Endothelial cell of umbilical vein (primary cell): ENCODE data around the gene ARHGAP28.

Experiments
- EZH2 ChIP-seq: IDR thresholded peaks from 2 replicates; pipeline ENCODE4 v1.6.1; 2012; ENCODE audit warnings: borderline replicate concordance, low read depth, mild to moderate bottlenecking, moderate library complexity, low read length, inconsistent platforms; ENCODE audit not compliant: severe bottlenecking
- FOS ChIP-seq: IDR thresholded peaks from 2 replicates; pipeline ENCODE4 v1.6.1; 2011; ENCODE audit warnings: mild to moderate bottlenecking, low read length, moderate library complexity, borderline replicate concordance; ENCODE audit not compliant: insufficient read depth
- GATA2 ChIP-seq: IDR thresholded peaks from 2 replicates; pipeline ENCODE4 v1.7.0; 2011; ENCODE audit warnings: low read depth, mild to moderate bottlenecking, moderate library complexity, mixed read lengths, low read length; ENCODE audit not compliant: insufficient read length, insufficient read depth
- JUN ChIP-seq: IDR thresholded peaks from 2 replicates; pipeline ENCODE4 v1.6.1; 2011; ENCODE audit warnings: borderline replicate concordance, low read depth; ENCODE audit not compliant: insufficient read length, insufficient read depth
- MYC ChIP-seq: IDR thresholded peaks from one replicate; pipeline ENCODE4 v1.6.1; 2011; ENCODE audit warnings: mild to moderate bottlenecking, low read depth, low read length
- POLR2A ChIP-seq: IDR thresholded peaks from 2 replicates; pipeline ENCODE4 v1.6.1; 2012; ENCODE audit warnings: low read depth, mild to moderate bottlenecking, control low read depth, low read length
- POLR2AphosphoS5 ChIP-seq: IDR thresholded peaks from 2 replicates; pipeline ENCODE4 v1.6.1; 2012; ENCODE audit warnings: low read depth, mild to moderate bottlenecking, control low read depth, low read length, moderate library complexity; ENCODE audit not compliant: insufficient read depth
- TF ChIP-seq, protein P1 (sequence below), 2 donors: IDR thresholded peaks; 1 replicate in 1 of 2; 2 replicates in 1 of 2; pipeline ENCODE4 v1.5.1; 2011; ENCODE audit warnings: low read length in 2 of 2, mild to moderate bottlenecking in 2 of 2, moderate library complexity in 2 of 2, control low read depth in 1 of 2, inconsistent platforms in 1 of 2, low read depth in 1 of 2; ENCODE audit not compliant: insufficient read depth in 1 of 2; ENCODE audit errors: extremely low read depth in 1 of 2
- TF ChIP-seq, protein P2 (sequence below): IDR thresholded peaks from 2 replicates; pipeline ENCODE4 v1.6.1; 2011; ENCODE audit not compliant: insufficient read depth, insufficient read length

DNA sequence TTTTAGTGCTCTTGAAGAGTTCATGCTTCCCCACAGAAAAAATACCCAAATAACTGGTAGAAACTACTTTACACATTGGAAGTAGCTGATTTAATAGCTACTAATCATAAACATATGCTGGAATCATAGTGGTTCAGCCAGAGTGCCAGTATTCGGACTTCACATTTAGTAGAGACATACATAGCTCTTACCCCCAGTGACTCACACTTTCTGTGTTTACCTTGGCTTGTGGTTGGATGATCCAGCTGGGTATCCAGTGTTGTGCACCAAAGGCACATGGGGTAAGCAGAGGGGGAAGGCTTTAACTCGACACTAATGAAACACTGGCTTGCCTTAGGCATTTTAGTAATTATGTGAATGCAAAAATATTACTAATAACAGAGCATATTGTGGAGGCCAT lies 18.1 kb downstream of the ARHGAP28 start:
- TF ChIP-seq POLR2A (no peak), FOS (peak; percentile 42), EZH2 (no peak), POLR2AphosphoS5 (peak; percentile 56), GATA2 (no peak), MYC (no peak), JUN (peak; percentile 53)
- TF ChIP-seq, protein P1, sequence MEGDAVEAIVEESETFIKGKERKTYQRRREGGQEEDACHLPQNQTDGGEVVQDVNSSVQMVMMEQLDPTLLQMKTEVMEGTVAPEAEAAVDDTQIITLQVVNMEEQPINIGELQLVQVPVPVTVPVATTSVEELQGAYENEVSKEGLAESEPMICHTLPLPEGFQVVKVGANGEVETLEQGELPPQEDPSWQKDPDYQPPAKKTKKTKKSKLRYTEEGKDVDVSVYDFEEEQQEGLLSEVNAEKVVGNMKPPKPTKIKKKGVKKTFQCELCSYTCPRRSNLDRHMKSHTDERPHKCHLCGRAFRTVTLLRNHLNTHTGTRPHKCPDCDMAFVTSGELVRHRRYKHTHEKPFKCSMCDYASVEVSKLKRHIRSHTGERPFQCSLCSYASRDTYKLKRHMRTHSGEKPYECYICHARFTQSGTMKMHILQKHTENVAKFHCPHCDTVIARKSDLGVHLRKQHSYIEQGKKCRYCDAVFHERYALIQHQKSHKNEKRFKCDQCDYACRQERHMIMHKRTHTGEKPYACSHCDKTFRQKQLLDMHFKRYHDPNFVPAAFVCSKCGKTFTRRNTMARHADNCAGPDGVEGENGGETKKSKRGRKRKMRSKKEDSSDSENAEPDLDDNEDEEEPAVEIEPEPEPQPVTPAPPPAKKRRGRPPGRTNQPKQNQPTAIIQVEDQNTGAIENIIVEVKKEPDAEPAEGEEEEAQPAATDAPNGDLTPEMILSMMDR (IDR thresholded peaks at IDR 0.05; ENCODE audit: extremely low read depth in 1 of 2, insufficient read depth in 1 of 2, low read depth in 1 of 2, low read length in 2 of 2) = no peak
- TF ChIP-seq, protein P2, sequence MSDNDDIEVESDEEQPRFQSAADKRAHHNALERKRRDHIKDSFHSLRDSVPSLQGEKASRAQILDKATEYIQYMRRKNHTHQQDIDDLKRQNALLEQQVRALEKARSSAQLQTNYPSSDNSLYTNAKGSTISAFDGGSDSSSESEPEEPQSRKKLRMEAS = no peak
